B cell (primary cell): ENCODE data around the gene FUNDC2.

Experiments
- EZH2 ChIP-seq: IDR thresholded peaks from 2 replicates; pipeline ENCODE4 v1.6.1; 2012; ENCODE audit warnings: borderline replicate concordance, low read depth, mild to moderate bottlenecking, moderate library complexity, low read length; ENCODE audit not compliant: insufficient read depth, poor library complexity, severe bottlenecking
- TF ChIP-seq, protein P1 (sequence below): fragments of 200-600 bp; IDR thresholded peaks from one replicate; pipeline ENCODE4 v1.8.0; 2022; ENCODE audit warnings: antibody characterized with exemption, mild to moderate bottlenecking

GRCh38 chrX:154981116-154981411 lies 45.6 kb upstream of the FUNDC2 start:
- TF ChIP-seq EZH2: no peak
- TF ChIP-seq, protein P1, sequence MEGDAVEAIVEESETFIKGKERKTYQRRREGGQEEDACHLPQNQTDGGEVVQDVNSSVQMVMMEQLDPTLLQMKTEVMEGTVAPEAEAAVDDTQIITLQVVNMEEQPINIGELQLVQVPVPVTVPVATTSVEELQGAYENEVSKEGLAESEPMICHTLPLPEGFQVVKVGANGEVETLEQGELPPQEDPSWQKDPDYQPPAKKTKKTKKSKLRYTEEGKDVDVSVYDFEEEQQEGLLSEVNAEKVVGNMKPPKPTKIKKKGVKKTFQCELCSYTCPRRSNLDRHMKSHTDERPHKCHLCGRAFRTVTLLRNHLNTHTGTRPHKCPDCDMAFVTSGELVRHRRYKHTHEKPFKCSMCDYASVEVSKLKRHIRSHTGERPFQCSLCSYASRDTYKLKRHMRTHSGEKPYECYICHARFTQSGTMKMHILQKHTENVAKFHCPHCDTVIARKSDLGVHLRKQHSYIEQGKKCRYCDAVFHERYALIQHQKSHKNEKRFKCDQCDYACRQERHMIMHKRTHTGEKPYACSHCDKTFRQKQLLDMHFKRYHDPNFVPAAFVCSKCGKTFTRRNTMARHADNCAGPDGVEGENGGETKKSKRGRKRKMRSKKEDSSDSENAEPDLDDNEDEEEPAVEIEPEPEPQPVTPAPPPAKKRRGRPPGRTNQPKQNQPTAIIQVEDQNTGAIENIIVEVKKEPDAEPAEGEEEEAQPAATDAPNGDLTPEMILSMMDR: no peak
